GM10248 (cell line): Measurements from ENCODE around the gene SSU72.

ENCODE experiments used
- CTCF ChIA-PET: fragments of 300-600 bp; sonication (Branson Sonifier 250); formaldehyde crosslinking; extraction: SDS; loops from one replicate; lab custom pipeline; 2021; ENCODE audit warnings: antibody characterized with exemption; lab: Yijun Ruan, JAX
- POLR2A ChIA-PET: fragments of 350-650 bp; sonication (Branson Sonifier 250); formaldehyde crosslinking; extraction: SDS; loops from one replicate; lab custom pipeline; 2020; ENCODE audit warnings: antibody characterized with exemption; lab: Yijun Ruan, JAX
- DNase-seq: peaks from one replicate; pipeline ENCODE4 v3.0.0; 2012; ENCODE audit errors: extremely low spot score
- TF ChIP-seq, protein P1 (sequence below): IDR thresholded peaks from 2 replicates; pipeline ENCODE4 v1.5.1; 2012; ENCODE audit warnings: mild to moderate bottlenecking, low read depth; ENCODE audit errors: extremely low read depth, missing control alignments, control extremely low read depth

SSU72 gene

DNA sequence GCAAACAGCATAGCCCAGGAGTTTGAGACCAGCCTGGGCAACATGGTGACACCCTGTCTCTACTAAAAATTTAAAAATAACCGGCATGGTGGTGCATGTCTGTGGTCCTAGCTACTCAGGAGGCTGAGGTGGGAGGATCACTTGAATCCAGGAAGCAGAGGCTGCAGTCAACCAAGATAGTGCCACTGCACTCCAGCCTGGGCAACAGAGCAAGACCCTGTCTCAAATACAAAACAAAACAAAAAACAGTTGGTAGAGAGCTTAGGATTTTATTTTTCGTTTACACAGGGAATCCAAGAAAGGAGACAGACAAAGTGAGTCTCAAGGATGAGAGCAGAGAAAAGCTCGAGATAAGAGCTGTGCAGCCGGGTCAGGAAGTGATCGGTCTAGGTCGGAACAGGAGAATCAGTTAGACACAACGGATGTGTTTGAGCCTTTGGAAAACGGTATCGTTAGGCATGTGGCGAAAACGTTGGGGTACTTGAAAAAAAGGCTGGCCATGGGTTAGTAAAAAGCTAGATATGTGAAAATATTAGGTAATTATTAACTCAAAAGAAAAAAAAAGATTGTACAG lies 38.9 kb upstream of the SSU72 start:
- POLR2A ChIA-PET: no interaction called here
- DNase-seq: no peak
- TF ChIP-seq, protein P1, sequence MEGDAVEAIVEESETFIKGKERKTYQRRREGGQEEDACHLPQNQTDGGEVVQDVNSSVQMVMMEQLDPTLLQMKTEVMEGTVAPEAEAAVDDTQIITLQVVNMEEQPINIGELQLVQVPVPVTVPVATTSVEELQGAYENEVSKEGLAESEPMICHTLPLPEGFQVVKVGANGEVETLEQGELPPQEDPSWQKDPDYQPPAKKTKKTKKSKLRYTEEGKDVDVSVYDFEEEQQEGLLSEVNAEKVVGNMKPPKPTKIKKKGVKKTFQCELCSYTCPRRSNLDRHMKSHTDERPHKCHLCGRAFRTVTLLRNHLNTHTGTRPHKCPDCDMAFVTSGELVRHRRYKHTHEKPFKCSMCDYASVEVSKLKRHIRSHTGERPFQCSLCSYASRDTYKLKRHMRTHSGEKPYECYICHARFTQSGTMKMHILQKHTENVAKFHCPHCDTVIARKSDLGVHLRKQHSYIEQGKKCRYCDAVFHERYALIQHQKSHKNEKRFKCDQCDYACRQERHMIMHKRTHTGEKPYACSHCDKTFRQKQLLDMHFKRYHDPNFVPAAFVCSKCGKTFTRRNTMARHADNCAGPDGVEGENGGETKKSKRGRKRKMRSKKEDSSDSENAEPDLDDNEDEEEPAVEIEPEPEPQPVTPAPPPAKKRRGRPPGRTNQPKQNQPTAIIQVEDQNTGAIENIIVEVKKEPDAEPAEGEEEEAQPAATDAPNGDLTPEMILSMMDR: no peak
- CTCF ChIA-PET: interaction anchor here (0.8 to 1.6 kb wide), 4 partner anchors 9 to 65 kb away, joined by 3 to 4 read pairs (median 3); no protein-coding TSS in a partner anchor

DNA sequence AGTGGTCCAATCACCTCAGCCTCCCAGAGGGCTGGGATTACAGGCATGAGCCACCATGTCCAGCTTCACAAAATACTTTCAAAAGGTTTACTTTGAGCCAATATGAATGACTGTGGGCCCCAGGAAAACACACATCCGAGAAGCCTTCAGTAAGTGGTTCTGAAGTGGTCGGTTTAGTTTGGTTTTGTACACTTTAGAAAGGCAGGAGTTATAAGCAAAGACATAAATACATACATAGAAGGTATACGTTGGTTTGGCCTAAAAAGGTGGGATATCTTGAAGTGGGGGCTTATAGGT lies 37.4 kb upstream of the SSU72 start:
- ChIA-PET POLR2A (interaction anchor here (0.6 kb wide), 1 partner anchor 521 kb away, joined by 3 read pairs; no protein-coding TSS in a partner anchor), CTCF (interaction anchor here (0.8 to 1.9 kb wide), 3 partner anchors 10 to 18 kb away, joined by 3 to 6 read pairs (median 3); no protein-coding TSS in a partner anchor)
- TF ChIP-seq, protein P1: no peak
- no peak for DNase-seq

DNA sequence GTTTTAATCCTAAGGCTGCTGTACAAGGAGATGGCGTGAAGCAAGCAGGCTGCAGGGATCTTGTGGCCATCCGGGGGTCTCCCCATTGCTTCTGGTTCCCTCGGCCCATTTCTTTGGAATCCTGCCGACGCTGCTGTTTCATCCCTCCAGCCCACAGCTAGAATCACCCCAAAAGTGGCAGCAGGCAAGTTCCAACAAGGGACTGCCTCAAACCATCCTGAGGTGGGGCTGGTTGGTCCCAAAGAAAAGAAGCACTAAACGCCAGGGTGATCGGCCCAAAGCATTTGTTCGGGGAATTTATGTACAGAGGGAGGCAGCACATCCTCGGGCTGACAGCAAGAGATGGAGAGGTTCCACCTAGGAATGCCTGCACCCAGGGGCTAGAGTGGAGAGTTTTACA lies 36.1 kb upstream of the SSU72 start:
- no peak for DNase-seq
- CTCF ChIA-PET: interaction anchor here (1.9 kb wide), 1 partner anchor 9 kb away, joined by 6 read pairs; no protein-coding TSS in a partner anchor
- POLR2A ChIA-PET: no interaction called here
- TF ChIP-seq, protein P1: no peak

DNA sequence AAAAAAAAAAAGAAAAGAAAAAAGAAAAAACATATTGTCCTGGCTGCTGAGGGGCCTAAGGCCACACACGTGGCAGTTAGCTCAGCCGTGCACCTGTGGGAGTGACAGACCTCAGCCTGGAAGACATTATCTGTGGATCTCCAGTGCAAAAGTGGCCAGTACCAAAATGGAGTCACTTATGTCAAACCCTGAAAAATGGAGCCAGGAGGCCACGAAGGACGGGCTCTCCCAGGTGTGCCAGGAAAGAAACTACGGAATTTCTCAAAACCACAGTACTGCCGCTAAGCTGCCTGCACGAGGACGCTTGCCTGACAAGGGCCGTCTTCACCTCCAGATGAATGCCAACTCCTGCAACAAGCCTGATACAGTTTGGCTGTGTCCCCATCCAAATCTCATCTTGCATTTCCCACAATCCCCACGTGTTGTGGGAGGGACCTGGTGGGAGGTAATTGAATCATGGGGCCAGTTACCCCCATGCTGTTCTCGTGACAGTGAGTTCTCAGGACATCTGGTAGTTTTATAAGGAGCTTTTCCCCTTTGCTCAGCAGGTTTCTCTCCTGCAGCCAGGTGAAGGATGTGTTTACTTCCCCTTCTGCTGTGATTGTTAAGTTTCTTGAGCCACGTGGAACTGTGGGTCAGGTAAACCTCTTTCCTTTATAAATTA lies 35.3 kb upstream of the SSU72 start:
- TF ChIP-seq, protein P1: no peak
- DNase-seq: no peak
- POLR2A ChIA-PET: no interaction called here
- CTCF ChIA-PET: no interaction called here

DNA sequence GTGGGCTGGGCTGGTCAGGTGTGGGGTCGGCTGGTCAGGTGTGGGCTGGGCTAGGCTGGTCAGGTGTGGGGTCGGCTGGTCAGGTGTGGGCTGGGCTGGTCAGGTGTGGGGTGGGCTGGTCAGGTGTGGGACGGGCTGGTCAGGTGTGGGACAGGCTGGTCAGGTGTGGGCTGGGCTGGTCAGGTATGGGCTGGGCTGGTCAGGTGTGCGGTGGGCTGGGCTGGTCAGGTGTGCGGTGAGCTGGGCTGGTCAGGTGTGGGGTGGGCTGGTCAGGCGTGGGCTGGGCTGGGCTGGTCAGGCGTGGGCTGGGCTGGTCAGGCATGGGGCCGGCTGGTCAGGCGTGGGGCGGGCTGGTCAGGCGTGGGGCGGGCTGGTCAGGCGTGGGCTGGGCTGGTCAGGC lies 31.6 kb upstream of the SSU72 start:
- TF ChIP-seq, protein P1: no peak
- DNase-seq: no peak
- POLR2A ChIA-PET: no interaction called here
- CTCF ChIA-PET: no interaction called here

DNA sequence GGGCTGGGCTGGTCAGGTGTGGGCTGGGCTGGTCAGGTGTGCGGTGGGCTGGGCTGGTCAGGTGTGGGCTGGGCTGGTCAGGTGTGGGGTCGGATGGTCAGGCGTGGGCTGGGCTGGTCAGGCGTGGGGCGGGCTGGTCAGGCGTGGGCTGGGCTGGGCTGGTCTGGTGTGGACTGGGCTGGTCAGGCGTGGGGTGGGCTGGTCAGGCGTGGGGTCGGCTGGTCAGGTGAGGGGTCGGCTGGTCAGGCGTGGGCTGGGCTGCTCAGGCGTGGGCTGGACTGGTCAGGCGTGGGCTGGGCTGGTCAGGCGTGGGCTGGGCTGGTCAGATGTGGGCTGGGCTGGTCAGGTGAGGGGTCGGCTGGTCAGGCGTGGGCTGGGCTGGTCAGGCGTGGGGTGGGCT lies 31.1 kb upstream of the SSU72 start:
- DNase-seq: no peak
- CTCF ChIA-PET: no interaction called here
- TF ChIP-seq, protein P1: no peak
- POLR2A ChIA-PET: no interaction called here
